Medulla oblongata (tissue), 1 donor: ENCODE data around the gene BCL7B.
A peak's percentile ranks its signal among the peaks of the same experiment; 100 is the strongest.
"Not testable (repeated sequence)": the region's sequence is repeated elsewhere in the genome, so short reads cannot be mapped to it uniquely, and the experiment has no call there.

Experiments used
- DNase-seq: peaks from one replicate; pipeline ENCODE4 v3.0.0-alpha.2; 2015; ENCODE audit errors: extremely low spot score

Gene BCL7B

GRCh38 chr7:73557397-73558257 is at the start of gene BCL7B:
Gene BCL7B (minus strand): TSS chr7:73557690. CDS start chr7:73557578, 112 bp downstream.
- DNase-seq, result peak; percentile 78

- no peak for DNase-seq
Measured at GRCh38 chr7:73605601-73606220, 48.2 kb upstream of the BCL7B start.

- peak; percentile 61 for DNase-seq
Measured at GRCh38 chr7:73602721-73603651, 45.5 kb upstream of the BCL7B start.

- DNase-seq, result no peak
Measured at GRCh38 chr7:73599916-73600315, 42.4 kb upstream of the BCL7B start.

- no peak for DNase-seq
Measured at GRCh38 chr7:73599151-73599882, 41.8 kb upstream of the BCL7B start.

- no peak for DNase-seq
Measured at GRCh38 chr7:73597978-73598782, 40.7 kb upstream of the BCL7B start.

- DNase-seq, result no peak
Measured at GRCh38 chr7:73596191-73597065, 38.9 kb upstream of the BCL7B start.

- no peak for DNase-seq
Measured at GRCh38 chr7:73595358-73595757, 37.9 kb upstream of the BCL7B start.

GRCh38 chr7:73593207-73594045 is 35.9 kb upstream of the BCL7B start:
- no peak for DNase-seq

GRCh38 chr7:73586911-73587310 is 29.4 kb upstream of the BCL7B start:
- no peak for DNase-seq

- DNase-seq, result no peak
Measured at GRCh38 chr7:73585196-73585595, 27.7 kb upstream of the BCL7B start.

- DNase-seq, result no peak
Measured at GRCh38 chr7:73582664-73583202, 25.2 kb upstream of the BCL7B start.

GRCh38 chr7:73581006-73581405 is 23.5 kb upstream of the BCL7B start:
- DNase-seq, result not testable (repeated sequence)

GRCh38 chr7:73578342-73579128 is 21.0 kb upstream of the BCL7B start, which contains the start of gene TBL2:
Gene TBL2 (minus strand): TSS chr7:73578579. CDS start chr7:73578549, 30 bp downstream.
- peak; percentile 99 for DNase-seq

- DNase-seq, result no peak
Measured at GRCh38 chr7:73577627-73578341, 20.3 kb upstream of the BCL7B start.

GRCh38 chr7:73573791-73574190 is 16.3 kb upstream of the BCL7B start:
- DNase-seq, result no peak

GRCh38 chr7:73573276-73573675 is 15.8 kb upstream of the BCL7B start:
- peak; percentile 28 for DNase-seq
